Sigmoid colon (tissue), 4 donors: ENCODE data around the gene TTC39A.

Source experiments
- CTCF ChIP-seq, 4 experiments: fragments of 450-650 bp in 3 of 4; fragments of 200-600 bp in 1 of 4; IDR thresholded peaks; one replicate each; pipeline ENCODE4 v1.5.1; 2016 to 2019; ENCODE audit warnings: antibody characterized with exemption in 4 of 4, mild to moderate bottlenecking in 3 of 4, moderate library complexity in 2 of 4
- POLR2A ChIP-seq, 2 donors: fragments of 450-650 bp; IDR thresholded peaks; one replicate each; pipeline ENCODE4 v1.6.1; 2016; ENCODE audit warnings: antibody characterized with exemption in 2 of 2, mild to moderate bottlenecking in 2 of 2, moderate library complexity in 2 of 2
- POLR2AphosphoS5 ChIP-seq, 4 donors: sonication (generic); formaldehyde crosslinking; IDR thresholded peaks; one replicate each; pipeline ENCODE4 v1.6.1; 2017; ENCODE audit warnings: antibody characterized with exemption in 4 of 4

GRCh38 chr1:51372561-51372960 is 42.2 kb upstream of the TTC39A start:
- TF ChIP-seq POLR2A (IDR thresholded peaks at IDR 0.05) (no peak), CTCF (IDR thresholded peaks at IDR 0.05) (no peak), POLR2AphosphoS5 (IDR thresholded peaks at IDR 0.05) (no peak)
